ENCODE results near the gene PRMT7. TPM values are rescaled to one million over a fixed set of nuclear protein-coding genes. Genes with fewer than 3 reads are reported as not detected.
A peak's percentile ranks its signal among the peaks of the same experiment; 100 is the strongest.

Gene PRMT7, protein sequence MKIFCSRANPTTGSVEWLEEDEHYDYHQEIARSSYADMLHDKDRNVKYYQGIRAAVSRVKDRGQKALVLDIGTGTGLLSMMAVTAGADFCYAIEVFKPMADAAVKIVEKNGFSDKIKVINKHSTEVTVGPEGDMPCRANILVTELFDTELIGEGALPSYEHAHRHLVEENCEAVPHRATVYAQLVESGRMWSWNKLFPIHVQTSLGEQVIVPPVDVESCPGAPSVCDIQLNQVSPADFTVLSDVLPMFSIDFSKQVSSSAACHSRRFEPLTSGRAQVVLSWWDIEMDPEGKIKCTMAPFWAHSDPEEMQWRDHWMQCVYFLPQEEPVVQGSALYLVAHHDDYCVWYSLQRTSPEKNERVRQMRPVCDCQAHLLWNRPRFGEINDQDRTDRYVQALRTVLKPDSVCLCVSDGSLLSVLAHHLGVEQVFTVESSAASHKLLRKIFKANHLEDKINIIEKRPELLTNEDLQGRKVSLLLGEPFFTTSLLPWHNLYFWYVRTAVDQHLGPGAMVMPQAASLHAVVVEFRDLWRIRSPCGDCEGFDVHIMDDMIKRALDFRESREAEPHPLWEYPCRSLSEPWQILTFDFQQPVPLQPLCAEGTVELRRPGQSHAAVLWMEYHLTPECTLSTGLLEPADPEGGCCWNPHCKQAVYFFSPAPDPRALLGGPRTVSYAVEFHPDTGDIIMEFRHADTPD
- total RNA-seq = 10 to 100 TPM; 76.9 TPM

DNA sequence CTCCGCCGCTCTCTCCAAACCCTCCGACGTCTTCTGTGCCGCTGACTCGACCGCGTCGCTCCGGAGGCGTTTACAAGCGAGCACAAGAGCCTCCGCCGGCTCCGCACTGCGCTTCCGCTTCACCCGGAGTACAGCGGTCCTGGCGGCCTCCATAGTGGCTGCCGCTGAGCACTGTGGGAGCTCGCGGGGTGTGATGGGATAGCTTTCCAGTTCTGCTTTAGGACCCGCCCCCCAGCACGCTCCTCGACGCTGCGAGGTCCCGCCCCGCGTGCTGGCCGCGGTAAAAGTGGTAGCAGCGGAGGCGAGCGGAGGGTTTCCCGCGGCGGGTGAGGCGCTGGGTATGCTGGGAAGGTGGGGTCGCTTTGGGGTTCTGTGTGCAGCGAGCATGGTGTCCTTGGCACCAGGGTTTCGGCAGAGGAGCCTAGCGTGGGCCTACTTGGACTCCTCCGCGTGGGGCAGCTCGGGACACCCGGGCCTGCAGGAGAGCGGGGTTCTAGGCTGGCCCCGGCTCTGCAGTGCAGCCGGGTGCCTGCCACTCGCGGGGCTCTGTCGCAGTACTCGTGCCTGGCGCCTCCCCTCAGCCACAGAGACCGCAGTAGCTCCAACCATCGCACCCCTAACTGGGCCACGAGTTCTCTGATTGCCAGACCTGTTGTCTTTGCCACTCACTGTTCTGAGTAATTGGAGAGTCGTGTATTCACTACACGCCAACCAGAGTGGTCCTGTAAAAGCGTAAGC, at the start of gene PRMT7, which contains the start of gene SLC7A6OS:
PRMT7 (plus strand) TSS at position 246 of the 738 bp plus-strand sequence. CDS start 4,961 bp downstream, outside the sequence.
SLC7A6OS (minus strand) TSS at position 173 of the 738 bp plus-strand sequence; CDS start at position 153, 20 bp downstream.
- ChIA-PET CTCF (interaction anchor here (0.7 to 2.2 kb wide), 12 partner anchors 8 to 52 kb away, joined by 3 to 18 read pairs (median 4); partner anchors contain the start of gene SLC7A6), POLR2A (interaction anchor here (0.5 to 1.7 kb wide), 8 partner anchors 10 to 749 kb away, joined by 3 to 13 read pairs (median 3); partner anchors contain the start of genes CTCF and SLC7A6)
- DNase-seq = peak; percentile 95
- H3K27ac Mint-ChIP-seq = peak within 1 kb of the TSS; percentile 95
- H3K4me1 Mint-ChIP-seq = peaks cover 50% of the 10 kb centered on the region
- peaks cover 26% of the 10 kb centered on the region for H3K36me3 Mint-ChIP-seq (ENCODE audit: low read depth)
- H3K9me3 Mint-ChIP-seq = no peaks in the 10 kb centered on the region
- H3K27me3 Mint-ChIP-seq = no peaks in the 10 kb centered on the region
- H3K4me3 Mint-ChIP-seq = peak within 1 kb of the TSS; percentile 93

DNA sequence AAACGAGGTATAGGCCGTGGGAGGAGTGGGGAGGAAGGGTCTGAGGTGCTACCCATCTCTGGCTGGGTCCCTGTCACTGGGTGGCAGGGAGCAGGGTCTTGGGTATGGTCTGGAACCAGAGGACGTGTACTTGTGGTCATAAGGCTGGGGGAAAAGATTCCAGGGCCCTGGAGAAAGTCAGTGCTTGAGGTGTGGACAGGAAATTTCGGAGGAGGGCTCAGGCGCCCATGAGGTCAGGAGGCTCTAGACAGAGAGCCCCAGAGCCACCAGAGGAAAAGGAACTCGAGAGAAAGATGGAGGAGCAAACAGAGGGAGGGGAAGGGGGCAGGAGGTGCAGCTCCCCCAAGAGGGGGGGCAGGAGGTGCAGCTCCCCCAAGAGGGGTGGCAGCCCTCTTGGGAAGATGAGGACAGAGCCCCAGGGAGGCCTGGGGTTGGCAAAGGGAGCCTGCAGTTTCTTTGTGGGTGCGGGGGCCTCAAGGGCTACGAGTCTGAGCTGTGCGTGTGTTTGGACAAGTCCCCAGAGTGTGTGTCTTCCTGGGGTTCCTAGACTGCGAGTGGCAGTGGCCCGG, 47.2 kb upstream of the PRMT7 start:
- H3K36me3 Mint-ChIP-seq (ENCODE audit: low read depth) = peaks cover 22% of the 10 kb centered on the region
- H3K4me1 Mint-ChIP-seq = peaks cover 45% of the 10 kb centered on the region
- H3K27ac Mint-ChIP-seq = peak overlapping the region; percentile 98
- ChIA-PET POLR2A (interaction anchor here (2.2 kb wide), 1 partner anchor 47 kb away, joined by 13 read pairs; the partner anchor contains the start of genes PRMT7 and SLC7A6OS), CTCF (interaction anchor here (0.6 to 8.9 kb wide), 39 partner anchors 9 to 647 kb away, joined by 3 to 172 read pairs (median 6); partner anchors contain the start of genes PLA2G15, PRMT7 and SLC7A6OS)
- no peaks in the 10 kb centered on the region for H3K9me3 Mint-ChIP-seq
- DNase-seq = no peak
- no peaks in the 10 kb centered on the region for H3K27me3 Mint-ChIP-seq
- peak overlapping the region; percentile 82 for H3K4me3 Mint-ChIP-seq

DNA sequence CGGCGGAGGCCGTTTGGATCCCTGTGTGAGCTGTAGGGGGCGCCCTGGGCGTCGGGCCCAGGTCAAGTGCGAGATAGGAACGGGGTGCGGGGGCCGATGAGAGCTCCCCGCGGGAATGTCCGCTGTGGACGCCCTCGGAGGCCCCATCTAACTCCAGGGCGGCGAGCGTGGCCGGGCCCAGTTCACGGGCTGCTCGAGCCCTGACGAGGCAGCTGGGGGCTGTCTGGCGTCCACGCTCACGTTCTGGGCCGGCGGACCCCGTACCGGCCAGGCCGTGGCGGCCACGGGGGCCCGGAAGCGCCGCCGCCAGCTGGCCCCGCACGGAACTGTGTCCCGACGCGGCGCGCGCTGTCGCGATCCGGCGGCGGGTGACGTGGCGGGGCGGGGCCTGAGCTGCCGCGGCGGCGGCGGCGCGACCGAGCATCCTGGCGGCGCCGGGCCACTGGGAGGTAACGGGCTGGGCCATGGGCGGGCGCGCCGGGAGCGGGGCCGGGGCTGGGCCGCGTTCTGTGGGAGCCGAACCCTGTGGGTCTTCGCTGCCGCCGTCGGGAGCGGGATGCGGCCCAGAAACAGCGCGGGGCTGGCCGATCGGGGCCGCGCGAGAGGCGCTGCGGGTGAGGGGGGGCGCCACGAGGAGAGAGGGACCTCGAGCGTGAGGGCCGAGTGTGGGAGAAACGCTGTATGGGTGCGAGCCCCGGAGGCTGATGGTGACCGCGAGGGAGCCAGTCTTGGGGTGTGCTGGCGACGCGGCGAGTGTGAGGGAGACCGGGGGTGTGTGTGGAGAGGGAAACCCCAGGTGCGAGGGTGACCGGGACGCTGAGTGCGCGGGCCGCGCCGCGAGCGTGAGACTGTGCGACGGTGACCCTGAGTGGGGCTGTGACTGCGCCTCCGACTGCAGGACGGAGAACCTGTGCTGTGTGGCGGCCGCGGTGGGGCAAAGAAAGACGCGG, 46.4 kb upstream of the PRMT7 start, which contains the start of gene SLC7A6:
SLC7A6 (plus strand) TSS at position 399 of the 950 bp plus-strand sequence. CDS start 10,201 bp downstream, outside the sequence.
- POLR2A ChIA-PET = interaction anchor here (2.2 kb wide), 1 partner anchor 46 kb away, joined by 13 read pairs; the partner anchor contains the start of genes PRMT7 and SLC7A6OS
- H3K4me1 Mint-ChIP-seq = peaks cover 52% of the 10 kb centered on the region

DNA sequence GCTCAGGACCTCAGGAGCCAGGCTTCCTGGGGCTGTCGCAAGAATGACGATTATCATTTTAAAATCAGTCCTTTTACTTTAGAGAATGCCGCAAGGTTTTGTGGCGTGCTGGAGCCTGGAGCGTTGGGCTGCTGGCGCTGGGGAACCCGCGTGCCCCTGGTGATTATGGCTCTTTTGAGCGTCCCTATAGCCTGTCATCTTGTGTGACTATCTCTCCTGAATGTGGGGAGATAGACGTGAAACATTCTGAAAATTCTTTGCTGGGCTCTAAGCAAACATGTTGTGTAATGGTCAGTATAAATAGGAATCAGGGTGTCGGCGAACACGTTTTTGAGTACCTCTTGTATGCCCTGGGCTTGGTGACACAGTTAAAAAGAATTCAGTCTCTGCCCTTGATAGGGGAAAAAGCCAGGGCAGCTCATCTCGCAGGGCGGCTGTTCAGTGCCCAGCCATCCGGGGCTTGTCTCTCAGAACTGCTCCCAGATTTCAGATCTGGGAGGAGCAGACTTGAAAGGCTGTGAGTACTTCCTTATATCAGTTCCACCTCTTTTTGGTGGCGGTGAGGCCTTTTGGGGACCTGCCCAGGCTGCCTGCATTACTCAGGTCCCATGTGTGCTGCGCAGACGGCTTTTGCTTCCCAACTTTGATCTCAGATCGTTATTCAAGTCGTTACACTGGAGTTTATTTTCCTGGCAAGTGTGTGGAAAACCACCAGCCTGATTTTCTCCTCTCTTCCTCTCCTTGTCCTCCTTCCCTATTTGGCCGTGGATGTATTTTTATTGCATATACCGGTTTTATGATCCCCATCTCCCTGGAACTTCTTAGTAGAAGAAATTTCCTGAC, 45.5 kb upstream of the PRMT7 start:
- DNase-seq = peak; percentile 59
- H3K4me1 Mint-ChIP-seq = peaks cover 61% of the 10 kb centered on the region
- no peaks in the 10 kb centered on the region for H3K9me3 Mint-ChIP-seq
- no peaks in the 10 kb centered on the region for H3K27me3 Mint-ChIP-seq
- H3K36me3 Mint-ChIP-seq (ENCODE audit: low read depth) = peaks cover 34% of the 10 kb centered on the region
- H3K27ac Mint-ChIP-seq = peak overlapping the region; percentile 94
- peak overlapping the region; percentile 82 for H3K4me3 Mint-ChIP-seq
- ChIA-PET POLR2A (interaction anchor here (2.2 kb wide), 1 partner anchor 46 kb away, joined by 13 read pairs; the partner anchor contains the start of genes PRMT7 and SLC7A6OS), CTCF (interaction anchor here (8.9 kb wide), 1 partner anchor 65 kb away, joined by 172 read pairs; no protein-coding TSS in a partner anchor)

More for the DNA sequence above, 46.4 kb upstream of the PRMT7 start, which contains the start of gene SLC7A6:
- H3K4me3 Mint-ChIP-seq = peak within 1 kb of the TSS; percentile 82
- H3K36me3 Mint-ChIP-seq (ENCODE audit: low read depth) = peaks cover 26% of the 10 kb centered on the region
- no peaks in the 10 kb centered on the region for H3K27me3 Mint-ChIP-seq
- peak within 1 kb of the TSS; percentile 98 for H3K27ac Mint-ChIP-seq
- no peaks in the 10 kb centered on the region for H3K9me3 Mint-ChIP-seq
- DNase-seq = peak; percentile 81
- CTCF ChIA-PET = interaction anchor here (0.6 to 8.9 kb wide), 42 partner anchors 8 to 505 kb away, joined by 3 to 172 read pairs (median 4); partner anchors contain the start of genes PLA2G15, PRMT7 and SLC7A6OS

DNA sequence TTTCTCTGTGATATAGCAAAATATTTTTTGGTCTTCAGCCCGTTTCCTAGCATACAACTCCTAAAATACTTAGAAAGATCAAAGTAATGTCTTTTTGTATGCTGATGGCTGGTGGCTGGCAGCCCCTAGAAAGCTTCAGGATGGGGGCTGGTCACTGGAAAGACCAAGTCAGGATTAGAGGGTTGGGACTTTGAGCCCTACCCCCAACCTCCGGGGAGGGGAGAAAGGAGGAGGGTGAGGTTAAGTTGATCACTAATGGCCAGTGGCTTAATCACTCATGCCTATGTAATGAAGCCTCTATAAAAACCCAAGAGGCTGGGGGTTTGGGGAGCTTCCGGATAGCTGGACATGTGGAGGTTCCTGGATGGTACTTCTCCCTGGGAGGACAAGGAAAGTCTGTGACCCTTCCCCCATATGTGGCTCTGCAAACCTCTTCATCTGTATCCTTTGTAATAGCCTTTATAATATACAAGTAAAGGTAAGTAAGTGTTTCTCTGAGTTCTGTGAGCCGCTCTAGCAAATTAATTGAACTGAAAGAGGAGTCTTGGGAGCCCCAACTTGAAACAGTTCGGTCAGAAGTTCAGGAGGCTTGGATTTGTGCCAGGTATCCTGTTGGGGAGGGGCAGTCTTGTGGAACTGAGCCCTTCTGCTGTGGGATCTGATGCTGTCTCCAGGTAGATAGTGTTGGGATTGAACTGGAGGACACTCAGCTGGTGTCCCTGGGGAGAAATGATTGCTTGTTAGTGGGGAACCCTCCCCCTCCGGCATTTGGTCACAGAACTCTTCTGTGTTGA, 43.0 kb upstream of the PRMT7 start:
- ChIA-PET POLR2A (no interaction called here), CTCF (interaction anchor here (1.4 to 3.5 kb wide), 2 partner anchors 16 to 61 kb away, joined by 3 to 15 read pairs; no protein-coding TSS in a partner anchor)
- peak overlapping the region; percentile 74 for H3K27ac Mint-ChIP-seq
- peaks cover 48% of the 10 kb centered on the region for H3K36me3 Mint-ChIP-seq (ENCODE audit: low read depth)
- no peaks in the 10 kb centered on the region for H3K27me3 Mint-ChIP-seq
- peak overlapping the region; percentile 26 for H3K4me3 Mint-ChIP-seq
- no peaks in the 10 kb centered on the region for H3K9me3 Mint-ChIP-seq
- DNase-seq = no peak
- H3K4me1 Mint-ChIP-seq = peaks cover 73% of the 10 kb centered on the region

DNA sequence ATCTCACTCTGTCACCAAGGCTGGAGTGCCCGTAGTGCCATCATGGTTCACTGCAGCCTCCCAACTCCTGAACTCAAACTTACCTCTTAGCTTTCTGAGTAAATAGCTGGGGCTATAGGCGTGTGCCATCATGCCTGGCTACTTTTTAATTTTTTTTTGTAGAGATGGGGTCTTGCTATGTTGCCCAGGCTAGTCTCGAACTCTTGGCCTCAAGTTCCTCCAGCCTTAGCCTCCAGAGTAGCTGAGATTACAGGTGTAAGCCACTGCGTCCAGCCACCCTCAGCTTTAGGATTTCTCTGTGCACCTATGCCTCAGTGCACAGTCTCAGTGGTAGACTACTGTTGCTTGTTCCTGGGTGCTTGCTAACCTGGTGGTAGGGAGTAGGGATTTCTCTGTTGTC, 41.0 kb upstream of the PRMT7 start:
- Mint-ChIP-seq H3K9me3 (no peaks in the 10 kb centered on the region), H3K4me3 (no peak overlapping the region), H3K36me3 (ENCODE audit: low read depth) (peaks cover 68% of the 10 kb centered on the region), H3K4me1 (peaks cover 82% of the 10 kb centered on the region), H3K27ac (peak overlapping the region; percentile 70), H3K27me3 (no peaks in the 10 kb centered on the region)
- ChIA-PET CTCF (interaction anchor here (0.7 to 3.5 kb wide), 5 partner anchors 8 to 42 kb away, joined by 4 to 15 read pairs (median 7); no protein-coding TSS in a partner anchor), POLR2A (no interaction called here)
- DNase-seq = no peak

DNA sequence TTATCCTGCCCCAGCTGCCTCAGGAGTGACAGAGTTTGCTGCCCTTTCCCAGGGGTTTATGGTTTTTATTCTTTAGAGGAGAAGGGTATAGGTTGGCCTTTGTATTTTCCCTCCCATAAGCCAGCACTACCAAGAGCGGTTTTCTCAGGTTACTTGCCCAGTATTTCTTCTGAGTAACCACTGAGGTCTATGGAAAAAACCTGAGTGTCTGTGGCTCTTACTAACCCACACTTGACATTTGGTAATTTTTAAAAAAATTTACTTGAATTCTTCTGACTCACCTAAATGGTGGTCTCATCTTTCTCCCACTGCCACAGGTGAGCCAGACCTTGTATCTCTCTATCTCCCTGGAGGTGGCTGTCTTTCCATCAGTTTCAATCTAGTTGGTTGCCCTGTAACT, 40.5 kb upstream of the PRMT7 start:
- ChIA-PET CTCF (interaction anchor here (1.1 to 3.5 kb wide), 4 partner anchors 9 to 42 kb away, joined by 4 to 15 read pairs (median 8); no protein-coding TSS in a partner anchor), POLR2A (no interaction called here)
- Mint-ChIP-seq H3K4me3 (no peak overlapping the region), H3K27ac (peak overlapping the region; percentile 25), H3K4me1 (peaks cover 87% of the 10 kb centered on the region), H3K27me3 (no peaks in the 10 kb centered on the region), H3K9me3 (no peaks in the 10 kb centered on the region), H3K36me3 (ENCODE audit: low read depth) (peaks cover 71% of the 10 kb centered on the region)
- DNase-seq = no peak

DNA sequence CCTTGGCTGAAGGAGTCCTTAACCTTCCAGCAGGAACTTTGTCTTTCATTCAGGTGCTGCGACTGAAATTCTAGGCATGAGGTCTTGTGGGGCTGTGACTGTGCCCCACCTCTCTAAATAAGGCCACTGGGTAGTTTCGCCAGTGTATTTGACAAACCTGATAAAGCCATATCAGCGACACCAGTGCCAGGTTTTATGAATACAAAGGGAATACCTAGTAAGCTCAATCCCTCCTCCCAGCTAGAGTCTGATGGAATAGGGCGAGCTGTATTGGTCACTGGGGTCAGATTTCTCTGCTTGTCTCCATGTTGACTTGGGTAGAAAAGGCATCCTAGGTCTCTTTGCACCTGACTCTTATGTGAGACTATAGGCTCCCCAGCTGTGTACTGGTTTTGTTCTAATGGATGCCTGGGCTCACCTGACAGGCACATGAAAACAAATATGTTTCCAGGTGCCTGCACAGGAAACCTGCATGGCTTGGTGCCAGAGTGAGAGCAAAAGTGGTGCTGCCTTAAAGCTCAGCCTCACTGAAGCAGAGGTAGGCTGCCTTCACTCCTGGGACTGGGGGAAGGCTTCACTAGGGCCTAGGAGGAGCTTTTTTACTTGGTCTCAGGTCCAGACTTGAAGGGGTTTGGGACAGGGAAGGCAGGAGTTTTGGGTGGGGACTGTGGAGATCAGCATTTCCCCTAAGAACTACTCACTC, 38.2 kb upstream of the PRMT7 start:
- Mint-ChIP-seq H3K27ac (peak overlapping the region; percentile 94), H3K27me3 (no peaks in the 10 kb centered on the region), H3K9me3 (no peaks in the 10 kb centered on the region), H3K4me1 (peaks cover 86% of the 10 kb centered on the region), H3K36me3 (ENCODE audit: low read depth) (peaks cover 71% of the 10 kb centered on the region), H3K4me3 (peak overlapping the region; percentile 66)
- POLR2A ChIA-PET = no interaction called here
- CTCF ChIA-PET = interaction anchor here (1.0 to 3.3 kb wide), 7 partner anchors 9 to 56 kb away, joined by 3 to 16 read pairs (median 10); partner anchors contain the start of gene SLC7A6
- peak; percentile 69 for DNase-seq

DNA sequence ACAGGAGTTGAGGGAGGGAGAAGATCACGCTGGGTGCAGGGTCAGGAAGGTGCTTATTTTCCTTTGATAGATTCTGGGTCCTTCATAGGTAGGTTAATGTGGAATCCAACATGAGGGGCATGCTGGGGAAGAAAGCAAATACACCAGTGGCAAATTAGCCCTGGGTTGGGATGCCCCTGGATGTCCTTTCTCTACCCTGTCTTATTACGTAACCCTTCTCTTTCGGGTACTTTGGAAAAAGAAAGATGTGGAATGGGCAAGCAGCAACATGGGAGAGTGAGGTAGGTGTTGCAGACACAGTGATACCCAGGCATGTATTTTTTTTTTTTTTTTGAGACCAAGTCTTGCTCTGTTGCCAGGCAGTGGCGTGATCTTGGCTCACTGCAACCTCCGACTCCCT, 37.4 kb upstream of the PRMT7 start:
- Mint-ChIP-seq H3K36me3 (ENCODE audit: low read depth) (peaks cover 65% of the 10 kb centered on the region), H3K4me3 (peak overlapping the region; percentile 66), H3K27me3 (no peaks in the 10 kb centered on the region), H3K27ac (peak overlapping the region; percentile 94), H3K9me3 (no peaks in the 10 kb centered on the region), H3K4me1 (peaks cover 79% of the 10 kb centered on the region)
- POLR2A ChIA-PET = no interaction called here
- CTCF ChIA-PET = interaction anchor here (1.3 to 3.3 kb wide), 5 partner anchors 10 to 26 kb away, joined by 3 to 16 read pairs (median 12); partner anchors contain the start of gene SLC7A6
- DNase-seq = no peak
